Caco-2 (cell line): Measurements from ENCODE around the gene CDKN1A. TPM values are rescaled to one million over a fixed set of nuclear protein-coding genes. Genes with fewer than 3 reads are reported as not detected.
A peak's percentile ranks its signal among the peaks of the same experiment; 100 is the strongest.

ENCODE experiments used
- BruUV-seq: library from RNA; stranded (reverse); fragments of 400-500 nt; replicated peaks from 2 replicates; lab custom pipeline; 2021; lab: Mats Ljungman, UMichigan
- CTCF ChIA-PET: fragments of 300-600 bp; sonication (Branson Sonifier 250); formaldehyde crosslinking; loops from one replicate; lab custom pipeline; 2022; ENCODE audit warnings: antibody characterized with exemption; lab: Charles Lee
- POLR2A ChIA-PET: fragments of 300-600 bp; sonication (Branson Sonifier 250); formaldehyde crosslinking; loops from one replicate; lab custom pipeline; 2022; ENCODE audit warnings: antibody characterized with exemption; lab: Charles Lee
- DNase-seq, 2 experiments: peaks; one replicate each; pipeline versions ENCODE4 v3.0.0 to v3.0.0-alpha.2; 2020 to 2022
- H3K27me3 ChIP-seq: replicated peaks from 2 replicates; pipeline ENCODE4 v1.6.0; 2011; ENCODE audit warnings: low read length; ENCODE audit not compliant: control insufficient read depth, insufficient read depth
- H3K36me3 ChIP-seq: 2 replicates; pipeline ENCODE4 v1.5.1; 2011; ENCODE audit warnings: low read length; ENCODE audit not compliant: control insufficient read depth, insufficient read depth
- H3K4me1 ChIP-seq: fragments of 250-450 bp; sonication (Bioruptor Pico); 2 replicates; pipeline ENCODE4 v1.5.1; 2020; ENCODE audit warnings: mild to moderate bottlenecking
- H3K4me3 ChIP-seq: 2 replicates; pipeline ENCODE4 v1.5.1; 2011; ENCODE audit warnings: low read depth, mild to moderate bottlenecking, control low read depth, low read length
- H3K9me3 ChIP-seq: fragments of 250-450 bp; sonication (Bioruptor Pico); 2 replicates; pipeline ENCODE4 v1.5.1; 2020; ENCODE audit warnings: mild to moderate bottlenecking, moderate library complexity
- H3K27ac Mint-ChIP-seq: one replicate; pipeline ENCODE4 v1.8.0; 2022; ENCODE audit warnings: mixed read lengths; ENCODE audit not compliant: unreplicated experiment
- H3K27me3 Mint-ChIP-seq: one replicate; pipeline ENCODE4 v1.8.0; 2022; ENCODE audit warnings: mixed read lengths; ENCODE audit not compliant: insufficient read depth, unreplicated experiment
- H3K36me3 Mint-ChIP-seq: one replicate; pipeline ENCODE4 v1.8.0; 2022; ENCODE audit warnings: mild to moderate bottlenecking, mixed read lengths; ENCODE audit not compliant: insufficient read depth, unreplicated experiment
- H3K4me1 Mint-ChIP-seq: one replicate; pipeline ENCODE4 v1.8.0; 2022; ENCODE audit warnings: low read depth, mixed read lengths; ENCODE audit not compliant: unreplicated experiment
- H3K4me3 Mint-ChIP-seq: one replicate; pipeline ENCODE4 v1.8.0; 2022; ENCODE audit warnings: mild to moderate bottlenecking, moderate library complexity, mixed read lengths; ENCODE audit not compliant: unreplicated experiment
- H3K9me3 Mint-ChIP-seq: one replicate; pipeline ENCODE4 v1.8.0; 2022; ENCODE audit warnings: mixed read lengths; ENCODE audit not compliant: unreplicated experiment
- CTCF ChIP-seq, 2 experiments: fragments of 200-600 bp in 1 of 2; IDR thresholded peaks; 1 replicate in 1 of 2; 2 replicates in 1 of 2; pipeline versions ENCODE4 v1.5.1 to v1.8.0; 2011 to 2022; ENCODE audit warnings: antibody characterized with exemption in 1 of 2, control low read depth in 1 of 2, inconsistent platforms in 1 of 2, low read depth in 1 of 2, low read length in 1 of 2, mild to moderate bottlenecking in 1 of 2, moderate library complexity in 1 of 2; ENCODE audit not compliant: insufficient read depth in 1 of 2, severe bottlenecking in 1 of 2, unreplicated experiment in 1 of 2
- intact Hi-C: fragments of 100-400 bp; cut with micrococcal nuclease; formaldehyde crosslinking; loops from one replicate; pipeline ENCODE4 v1.10.0; 2022; ENCODE audit not compliant: unreplicated experiment
- total RNA-seq: library from RNA; stranded (reverse); gene quantifications from 2 replicates; pipeline ENCODE4 v1.2.3, GENCODE V29; 2022

CDKN1A gene
- total RNA-seq, 1 experiment from 2014 or later, result 3.0 TPM

- Mint-ChIP-seq H3K27ac (no peak overlapping the region), H3K4me1 (peaks cover 27% of the 10 kb centered on the region), H3K36me3 (peaks cover 11% of the 10 kb centered on the region), H3K4me3 (peak overlapping the region; percentile 7), H3K9me3 (no peaks in the 10 kb centered on the region), H3K27me3 (no peaks in the 10 kb centered on the region)
- Histone ChIP-seq H3K27me3 (no peaks in the 10 kb centered on the region), H3K36me3 (no peaks in the 10 kb centered on the region), H3K9me3 (no peaks in the 10 kb centered on the region), H3K4me1 (peaks cover 21% of the 10 kb centered on the region), H3K4me3 (no peak overlapping the region)
- peak in 1 of 2 experiments; percentile 16 for DNase-seq
- BruUV-seq, result no TSS peak
- intact Hi-C loops, result loop anchor here (10.0 kb wide), 1 partner anchor 72 kb away; no protein-coding TSS in a partner anchor
- ChIA-PET POLR2A (no interaction called here), CTCF (interaction anchor here (0.7 to 1.4 kb wide), 2 partner anchors 38 to 68 kb away, joined by 3 to 4 read pairs; no protein-coding TSS in a partner anchor)
- TF ChIP-seq CTCF (IDR thresholded peaks at IDR 0.05; ENCODE audit: insufficient read depth in 1 of 2, low read depth in 1 of 2, low read length in 1 of 2, severe bottlenecking in 1 of 2, unreplicated experiment in 1 of 2), result no peak
These were observed 4.0 kb downstream of the CDKN1A start for GRCh38 chr6:36682328-36683144.

DNA sequence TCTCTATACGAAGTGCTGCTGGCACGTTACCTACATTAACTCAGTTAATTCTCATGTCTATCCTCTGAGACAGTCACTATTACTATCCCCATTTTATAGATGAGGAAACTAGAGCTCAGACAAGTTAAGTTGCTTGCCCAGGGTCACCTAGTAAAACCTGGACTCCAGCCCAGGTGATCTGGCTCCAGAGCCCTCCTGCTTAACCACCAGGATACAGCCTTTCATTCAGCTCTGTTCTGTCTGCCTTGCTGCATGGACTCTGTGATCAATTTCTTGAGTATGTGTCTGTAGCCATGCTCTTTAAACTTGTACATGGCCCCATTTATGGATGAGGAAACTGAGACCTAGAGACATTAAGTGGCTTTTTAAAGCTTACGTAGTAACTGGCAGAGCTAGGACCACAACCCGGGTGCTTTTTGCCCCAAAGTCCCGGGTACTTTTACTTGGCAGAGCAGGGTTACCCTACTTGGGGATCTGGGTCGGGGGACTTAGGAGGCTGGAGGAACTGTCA is 4.7 kb downstream of the CDKN1A start:
- Mint-ChIP-seq H3K27me3 (no peaks in the 10 kb centered on the region), H3K4me1 (peaks cover 20% of the 10 kb centered on the region), H3K36me3 (peaks cover 11% of the 10 kb centered on the region), H3K4me3 (no peak overlapping the region), H3K27ac (no peak overlapping the region), H3K9me3 (no peaks in the 10 kb centered on the region)
- BruUV-seq, result no TSS peak
- CTCF ChIA-PET, result interaction anchor here (1.4 kb wide), 1 partner anchor 68 kb away, joined by 3 read pairs; no protein-coding TSS in a partner anchor
- Histone ChIP-seq H3K4me1 (peaks cover 15% of the 10 kb centered on the region), H3K27me3 (no peaks in the 10 kb centered on the region), H3K4me3 (no peak overlapping the region), H3K36me3 (no peaks in the 10 kb centered on the region), H3K9me3 (no peaks in the 10 kb centered on the region)
- intact Hi-C loops, result loop anchor here (10.0 kb wide), 1 partner anchor 72 kb away; no protein-coding TSS in a partner anchor
- no peak for DNase-seq
- POLR2A ChIA-PET, result no interaction called here
- TF ChIP-seq CTCF (IDR thresholded peaks at IDR 0.05; ENCODE audit: insufficient read depth in 1 of 2, low read depth in 1 of 2, low read length in 1 of 2, severe bottlenecking in 1 of 2, unreplicated experiment in 1 of 2), result no peak

GRCh38 chr6:36683656-36684446 is 5.3 kb downstream of the CDKN1A start:
- DNase-seq, result no peak
- H3K4me3 Mint-ChIP-seq, result no peak overlapping the region
- ChIA-PET POLR2A (interaction anchor here (0.6 kb wide), 1 partner anchor 69 kb away, joined by 4 read pairs; no protein-coding TSS in a partner anchor), CTCF (interaction anchor here (1.4 kb wide), 1 partner anchor 69 kb away, joined by 3 read pairs; no protein-coding TSS in a partner anchor)
- H3K4me3 ChIP-seq, result no peak overlapping the region
- no peaks in the 10 kb centered on the region for H3K9me3 ChIP-seq
- BruUV-seq, result no TSS peak
- no peaks in the 10 kb centered on the region for H3K36me3 ChIP-seq
- H3K4me1 ChIP-seq, result peaks cover 15% of the 10 kb centered on the region
- no peak overlapping the region for H3K27ac Mint-ChIP-seq
- intact Hi-C loops, result loop anchor here (10.0 kb wide), 1 partner anchor 71 kb away; no protein-coding TSS in a partner anchor
- peaks cover 11% of the 10 kb centered on the region for H3K36me3 Mint-ChIP-seq
- H3K27me3 ChIP-seq, result no peaks in the 10 kb centered on the region
- peaks cover 14% of the 10 kb centered on the region for H3K4me1 Mint-ChIP-seq
- TF ChIP-seq CTCF (IDR thresholded peaks at IDR 0.05; ENCODE audit: insufficient read depth in 1 of 2, low read depth in 1 of 2, low read length in 1 of 2, severe bottlenecking in 1 of 2, unreplicated experiment in 1 of 2), result no peak
- H3K9me3 Mint-ChIP-seq, result no peaks in the 10 kb centered on the region
- H3K27me3 Mint-ChIP-seq, result no peaks in the 10 kb centered on the region
